Adrenal gland (tissue), 5 donors: ENCODE data around the gene SBF1.

Experiments
- CTCF ChIP-seq, 6 experiments: fragments of 450-650 bp in 4 of 6; fragments of 200-600 bp in 2 of 6; sonication (generic) in 1 of 6; IDR thresholded peaks; 1 replicate in 5 of 6; 2 replicates in 1 of 6; pipeline versions ENCODE4 v1.5.1 to v1.8.0; 2016 to 2021; ENCODE audit warnings: antibody characterized with exemption in 6 of 6, mild to moderate bottlenecking in 2 of 6, moderate library complexity in 1 of 6
- POLR2A ChIP-seq, 2 donors: fragments of 450-650 bp; IDR thresholded peaks; one replicate each; pipeline ENCODE4 v1.6.1; 2017; ENCODE audit warnings: antibody characterized with exemption in 2 of 2, mild to moderate bottlenecking in 2 of 2, moderate library complexity in 1 of 2
- donor health status: DM: no; HTN: no; CAD: no.

GRCh38 chr22:50481440-50482106 lies 6.7 kb upstream of the SBF1 start, which contains the start of gene ADM2:
- TF ChIP-seq CTCF (IDR thresholded peaks at IDR 0.05) (no peak), POLR2A (IDR thresholded peaks at IDR 0.05) (no peak)
